HG02970 (cell line): ENCODE data around the gene SIRPA.
"Not testable (repeated sequence)": the region's sequence is repeated elsewhere in the genome, so short reads cannot be mapped to it uniquely, and the experiment has no call there.

Experiments
- ATAC-seq: cut with Tn5 transposase; IDR thresholded peaks from one replicate; pipeline ENCODE4 v1.9.1; 2021; ENCODE audit warnings: mild to moderate bottlenecking, moderate library complexity, moderate number of reproducible peaks; ENCODE audit not compliant: unreplicated experiment, low FRiP score

SIRPA gene

DNA sequence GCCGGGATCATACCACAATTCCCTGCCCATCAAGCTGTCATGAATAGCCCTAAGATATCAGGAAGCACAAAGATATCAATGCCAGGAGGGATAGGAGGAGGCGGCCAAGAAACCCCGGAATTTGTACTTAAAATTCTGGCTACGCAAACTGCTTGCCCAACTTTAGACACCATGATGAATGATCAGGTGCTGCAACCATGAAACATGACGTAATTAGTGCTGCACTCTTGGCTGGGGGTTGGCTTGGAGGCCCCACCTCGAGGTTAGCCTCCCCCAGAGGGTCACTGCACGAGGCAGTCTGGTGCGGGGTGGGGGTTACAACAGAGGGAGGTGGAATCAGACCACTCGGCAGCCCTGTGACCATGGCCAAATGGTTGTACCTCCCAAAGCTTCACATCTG, 8.9 kb downstream of the SIRPA start:
- no peak for ATAC-seq

- ATAC-seq = no peak
These were observed 9.8 kb downstream of the SIRPA start for GRCh38 chr20:1905009-1905408.

GRCh38 chr20:1905693-1906092, 10.5 kb downstream of the SIRPA start:
- no peak for ATAC-seq

DNA sequence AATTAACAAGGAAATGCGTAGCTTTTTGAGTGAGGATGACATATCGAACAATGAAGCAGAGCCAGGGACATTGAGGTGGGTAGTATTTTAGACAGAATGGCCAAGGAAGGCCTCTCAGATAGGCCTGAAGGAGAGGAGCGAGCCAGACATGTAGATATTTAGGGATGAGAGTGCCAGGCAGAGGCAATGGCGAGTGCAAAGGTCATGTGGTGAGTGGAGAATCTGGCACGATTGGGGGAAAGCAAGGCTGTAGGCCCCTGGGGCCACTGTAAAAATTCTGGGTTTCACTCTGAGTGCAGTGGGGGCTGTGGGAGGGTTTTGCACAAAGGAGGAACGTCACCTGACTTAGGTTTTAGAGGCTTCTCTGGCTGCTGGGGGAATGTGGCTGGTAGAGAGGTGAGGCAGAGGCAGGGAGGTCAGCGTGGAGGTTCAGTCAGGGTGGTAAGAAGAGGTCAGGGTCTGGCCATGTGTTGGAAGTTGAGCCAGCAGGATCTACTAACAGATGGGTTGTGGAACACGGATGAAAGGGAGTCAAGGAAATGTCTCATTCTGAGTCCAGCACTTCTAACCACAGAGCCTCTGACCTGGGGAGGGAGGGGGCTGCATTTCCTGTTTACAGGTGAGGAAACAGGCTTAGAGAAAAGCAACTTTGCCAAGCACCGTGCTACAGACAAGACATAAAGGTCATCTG, 11.3 kb downstream of the SIRPA start:
- no peak for ATAC-seq

- ATAC-seq = no peak
These were observed 12.4 kb downstream of the SIRPA start for GRCh38 chr20:1907586-1907985.

DNA sequence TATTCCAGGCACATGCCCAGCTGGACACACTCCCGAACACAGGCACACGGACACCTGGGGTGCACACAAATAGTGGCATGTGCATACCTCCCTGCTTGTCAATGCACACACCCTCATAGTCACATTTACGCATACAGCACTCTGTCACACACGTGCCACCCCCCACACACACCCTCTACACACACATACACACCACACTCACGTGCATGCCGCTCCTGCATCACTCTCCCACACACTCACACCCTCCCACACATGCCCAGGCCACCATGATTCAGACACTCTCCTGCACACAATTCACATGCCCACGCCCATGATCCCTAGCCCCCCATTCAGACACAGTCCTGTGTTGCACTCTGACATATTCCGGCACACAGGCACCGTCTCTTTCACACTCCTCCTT, 13.0 kb downstream of the SIRPA start:
- ATAC-seq = no peak

GRCh38 chr20:1909097-1909496, 13.9 kb downstream of the SIRPA start:
- no peak for ATAC-seq

DNA sequence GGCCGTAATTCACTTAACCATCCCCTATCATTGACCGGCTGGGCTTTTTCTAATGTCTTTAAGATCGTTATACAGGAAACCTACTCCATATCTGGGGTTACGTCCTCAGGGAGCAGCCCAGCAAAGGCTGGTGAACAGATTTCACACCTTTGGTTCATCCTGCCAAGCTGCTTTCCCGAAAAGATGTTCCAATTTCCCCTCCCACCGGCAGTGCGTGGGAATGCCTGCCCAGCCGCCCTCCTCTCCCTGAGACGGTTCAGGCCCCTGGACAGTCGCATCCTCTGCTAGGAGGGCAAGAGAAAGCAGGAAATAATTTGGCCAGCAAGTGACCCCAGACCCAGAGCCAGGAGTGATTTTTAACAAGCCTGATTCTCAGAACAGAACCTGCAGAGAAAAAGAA, 16.3 kb downstream of the SIRPA start:
- ATAC-seq = no peak

DNA sequence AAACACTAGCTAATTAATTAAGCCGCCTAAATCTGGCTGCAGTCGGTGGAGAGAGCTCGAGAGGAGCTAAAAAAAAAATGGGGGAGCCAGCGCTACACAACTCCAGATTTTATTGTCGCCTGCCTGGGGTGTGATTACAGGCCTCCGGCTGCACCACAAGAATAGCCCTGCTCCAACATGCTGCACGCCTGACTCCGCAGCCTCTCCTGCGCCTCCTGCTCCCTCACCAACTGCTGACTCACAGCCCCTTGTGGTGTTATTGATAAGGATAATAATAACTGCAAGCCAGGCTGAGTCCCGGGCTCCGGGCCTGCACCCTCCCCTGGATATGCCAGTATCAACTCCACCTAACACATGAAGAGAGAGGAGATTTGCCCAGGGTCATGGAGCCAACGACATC, 16.8 kb downstream of the SIRPA start:
- no peak for ATAC-seq

- ATAC-seq = no peak
These were observed 17.4 kb downstream of the SIRPA start for GRCh38 chr20:1912646-1913045.

- ATAC-seq = not testable (repeated sequence)
These were observed 20.0 kb downstream of the SIRPA start for GRCh38 chr20:1915233-1915632.

GRCh38 chr20:1915725-1916124, 20.5 kb downstream of the SIRPA start:
- ATAC-seq = no peak

DNA sequence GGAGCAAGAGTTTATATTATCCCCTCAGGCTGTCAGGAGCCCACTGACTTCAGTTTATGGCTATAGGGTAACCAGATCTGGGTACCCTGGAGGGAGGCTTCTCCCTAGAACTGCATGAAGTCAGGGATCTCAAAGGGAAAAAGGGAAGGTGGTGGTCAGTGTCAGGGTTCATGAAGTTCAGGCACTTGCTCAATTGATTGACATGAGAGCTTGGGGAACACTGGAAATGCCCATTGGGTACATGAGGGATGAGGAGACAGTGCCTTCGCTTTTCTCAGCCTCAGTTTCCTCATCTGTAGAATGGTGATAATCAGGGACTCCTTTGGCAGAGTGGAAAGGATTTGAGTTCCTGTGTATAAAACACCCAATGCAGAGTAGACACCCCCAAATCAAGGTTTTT, 22.6 kb downstream of the SIRPA start:
- ATAC-seq = no peak

- ATAC-seq = no peak
These were observed 23.4 kb downstream of the SIRPA start for GRCh38 chr20:1918491-1919165.

- ATAC-seq = no peak
These were observed 25.0 kb downstream of the SIRPA start for GRCh38 chr20:1920252-1920651.

GRCh38 chr20:1920826-1921225, 25.6 kb downstream of the SIRPA start:
- no peak for ATAC-seq

DNA sequence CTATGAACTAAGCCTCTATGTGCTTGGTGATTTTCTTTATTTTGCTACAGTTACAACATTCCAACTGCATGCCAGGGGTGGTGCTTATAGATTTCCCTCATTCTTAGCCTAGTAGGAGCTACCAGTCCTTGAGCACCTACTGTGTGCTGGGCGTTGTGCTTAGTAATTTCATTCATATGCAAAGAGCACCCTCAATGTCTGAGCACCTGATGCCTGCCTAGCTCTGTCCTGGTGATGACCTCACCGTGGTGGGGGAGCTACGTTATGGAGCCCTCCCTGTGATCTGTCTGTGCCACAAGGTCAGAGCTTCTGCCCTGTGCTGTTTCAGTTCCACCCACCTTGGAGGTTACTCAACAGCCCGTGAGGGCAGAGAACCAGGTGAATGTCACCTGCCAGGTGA, 26.8 kb downstream of the SIRPA start:
- not testable (repeated sequence) for ATAC-seq

DNA sequence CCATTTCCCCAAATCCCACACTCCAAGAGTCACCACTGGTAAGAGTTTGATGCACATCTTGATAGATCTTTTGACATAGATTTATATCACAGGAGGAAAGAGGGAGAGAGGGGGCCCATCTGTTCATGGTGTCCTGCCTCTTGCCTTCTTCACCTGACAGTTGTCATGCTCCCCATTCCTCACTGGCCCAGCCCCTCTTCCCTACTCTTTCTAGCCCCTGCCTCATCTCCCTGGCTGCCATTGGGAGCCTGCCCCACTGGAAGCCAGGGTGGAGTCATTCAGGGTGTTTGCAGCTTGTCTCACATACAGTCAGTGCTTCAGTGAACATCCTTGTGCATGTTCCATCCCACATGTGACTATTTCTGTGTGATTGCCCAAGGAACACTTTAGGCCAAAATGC, 27.6 kb downstream of the SIRPA start:
- no peak for ATAC-seq

DNA sequence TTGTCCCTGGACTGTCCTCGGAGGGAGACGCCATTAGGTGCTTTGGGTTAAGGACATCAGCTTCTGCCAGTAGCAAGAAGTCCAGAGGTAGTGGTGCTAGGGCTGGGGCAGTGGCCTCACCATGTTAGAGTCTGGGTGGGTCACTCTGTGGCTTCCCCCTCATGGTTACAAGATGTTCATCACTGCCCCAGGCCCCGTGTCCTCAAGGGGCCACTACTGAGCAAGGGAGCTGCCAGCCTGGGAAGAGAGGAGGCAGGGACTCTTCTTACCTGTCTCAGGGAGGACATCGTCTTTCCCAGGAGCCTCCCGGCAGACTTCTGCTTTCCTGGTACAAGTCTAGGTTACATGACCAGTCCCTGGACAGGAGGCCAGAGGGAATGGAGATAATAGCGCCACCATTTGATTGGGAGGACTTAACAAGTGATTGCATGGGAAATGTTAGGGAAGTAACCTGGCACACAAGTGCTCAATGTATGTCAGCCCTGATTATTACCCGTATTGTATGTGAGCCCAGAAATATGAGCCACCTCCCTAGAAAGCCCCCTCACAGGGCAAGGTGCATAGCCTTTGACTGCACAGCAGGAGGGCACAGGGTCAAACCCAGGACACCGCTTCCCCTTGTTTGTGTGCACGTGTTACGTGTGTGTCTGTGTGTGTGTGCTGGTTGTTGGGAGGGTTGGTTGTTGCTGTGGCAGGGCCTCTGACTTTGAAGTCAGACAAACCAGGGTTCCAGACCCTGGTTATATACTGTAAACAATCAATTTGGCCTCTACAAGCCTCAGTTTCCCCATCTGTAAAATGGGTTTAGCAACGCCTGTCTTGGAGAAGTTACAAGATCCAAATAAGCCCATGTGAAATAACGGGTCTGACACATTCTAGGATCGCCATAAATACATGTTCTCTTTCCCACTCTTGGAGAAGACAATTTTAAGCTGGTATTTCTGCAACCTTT, 30.0 kb downstream of the SIRPA start:
- ATAC-seq = no peak

- no peak for ATAC-seq
These were observed 31.0 kb downstream of the SIRPA start for GRCh38 chr20:1926237-1926636.

DNA sequence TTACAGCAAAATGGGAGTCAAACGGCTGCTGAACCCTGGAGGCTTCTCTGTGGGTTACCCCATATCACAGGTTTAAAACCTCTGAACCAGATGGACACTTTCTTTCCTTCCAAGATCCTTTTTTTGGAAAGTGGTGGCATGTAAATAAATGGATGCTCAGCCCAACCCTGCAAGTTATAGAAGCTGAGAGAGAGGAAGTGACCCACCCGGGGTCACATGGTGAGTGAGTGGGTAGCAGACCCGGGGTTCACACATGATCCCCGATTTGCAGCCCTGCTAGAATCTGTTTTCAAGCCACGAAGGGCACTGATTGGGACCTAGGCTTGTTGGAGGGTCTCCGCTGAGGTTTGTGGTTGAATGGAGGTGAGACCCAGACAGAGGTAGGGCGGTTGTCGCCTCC, 32.0 kb downstream of the SIRPA start:
- ATAC-seq = no peak
